Retina (tissue), 1 donor: ENCODE data around the gene MNT.
A peak's percentile ranks its signal among the peaks of the same experiment; 100 is the strongest.

Source experiments
- DNase-seq: peaks from one replicate; pipeline ENCODE4 v3.0.0-alpha.2; 2016

The MNT gene

DNA sequence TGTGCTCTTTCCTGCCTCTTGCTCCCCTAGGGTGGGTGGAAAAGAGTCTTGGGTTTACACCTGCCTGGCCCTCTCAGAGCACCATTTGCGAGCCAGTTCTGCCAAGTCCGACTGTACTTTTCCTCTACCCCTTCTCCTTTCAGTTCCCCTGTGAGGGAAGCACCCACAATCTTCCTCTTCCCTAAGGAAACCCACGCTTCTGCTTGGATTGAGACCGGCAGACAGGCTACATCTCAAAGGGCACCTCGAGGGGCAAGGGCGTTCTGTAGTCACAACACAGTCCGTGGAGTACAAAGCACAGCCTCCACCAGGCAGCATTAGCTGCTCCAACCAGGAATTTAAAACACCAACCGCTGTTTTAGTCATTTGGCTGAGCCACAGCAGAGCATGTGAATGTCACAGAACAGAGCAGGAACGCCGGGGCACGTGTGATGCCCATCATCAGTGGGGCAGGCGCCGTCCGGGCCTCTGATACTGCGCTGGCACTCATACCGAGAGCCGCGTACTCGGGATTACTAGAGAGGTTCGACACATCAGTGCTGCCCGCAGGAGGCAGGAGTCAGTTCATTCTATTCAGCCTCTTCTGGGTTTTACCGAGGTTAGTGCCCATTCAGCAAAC is 13.7 kb upstream of the MNT start:
- DNase-seq: no peak

DNA sequence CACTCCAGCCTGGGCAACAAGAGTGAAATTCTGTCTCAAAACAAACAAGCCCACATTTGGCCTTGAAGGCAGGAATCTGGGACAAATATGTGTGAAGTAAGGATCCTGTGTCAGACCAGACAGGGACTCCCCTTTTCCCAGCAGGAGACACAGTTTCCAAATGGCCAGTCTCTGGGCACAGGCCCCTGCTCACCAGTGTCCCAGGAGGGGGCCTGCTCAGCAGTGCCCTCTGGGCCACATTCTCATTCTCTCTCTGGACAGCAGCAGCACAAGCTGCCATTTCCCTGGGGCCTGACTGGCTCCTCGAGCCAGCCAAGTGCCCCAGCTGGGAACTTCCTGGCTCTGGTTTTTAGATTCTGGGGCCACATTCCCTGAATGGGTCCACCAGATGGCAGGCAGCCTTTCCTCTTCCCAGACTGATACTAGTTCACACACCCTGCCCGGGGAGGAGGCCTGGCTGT is 11.7 kb upstream of the MNT start:
- DNase-seq: peak; percentile 22

DNA sequence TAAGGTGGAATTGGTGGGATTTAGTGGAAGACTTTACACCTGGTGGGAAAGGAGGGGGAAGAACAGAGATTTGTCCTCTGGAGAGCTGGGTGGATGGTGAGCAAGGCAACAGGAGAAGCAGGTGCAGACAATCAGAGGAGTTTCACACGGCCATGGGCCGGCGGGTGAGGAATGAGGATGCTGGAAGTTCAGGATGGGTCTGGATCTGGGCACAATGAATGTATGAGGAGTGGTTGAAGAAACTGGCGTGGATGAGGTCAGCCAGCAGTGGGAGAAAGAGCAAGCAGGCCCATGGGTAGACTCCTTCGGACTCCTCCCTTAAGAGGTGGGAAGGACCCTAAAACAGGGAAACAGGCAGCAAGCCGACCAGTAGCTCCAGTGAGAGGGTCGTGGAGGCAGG is 10.1 kb upstream of the MNT start:
- DNase-seq: no peak

DNA sequence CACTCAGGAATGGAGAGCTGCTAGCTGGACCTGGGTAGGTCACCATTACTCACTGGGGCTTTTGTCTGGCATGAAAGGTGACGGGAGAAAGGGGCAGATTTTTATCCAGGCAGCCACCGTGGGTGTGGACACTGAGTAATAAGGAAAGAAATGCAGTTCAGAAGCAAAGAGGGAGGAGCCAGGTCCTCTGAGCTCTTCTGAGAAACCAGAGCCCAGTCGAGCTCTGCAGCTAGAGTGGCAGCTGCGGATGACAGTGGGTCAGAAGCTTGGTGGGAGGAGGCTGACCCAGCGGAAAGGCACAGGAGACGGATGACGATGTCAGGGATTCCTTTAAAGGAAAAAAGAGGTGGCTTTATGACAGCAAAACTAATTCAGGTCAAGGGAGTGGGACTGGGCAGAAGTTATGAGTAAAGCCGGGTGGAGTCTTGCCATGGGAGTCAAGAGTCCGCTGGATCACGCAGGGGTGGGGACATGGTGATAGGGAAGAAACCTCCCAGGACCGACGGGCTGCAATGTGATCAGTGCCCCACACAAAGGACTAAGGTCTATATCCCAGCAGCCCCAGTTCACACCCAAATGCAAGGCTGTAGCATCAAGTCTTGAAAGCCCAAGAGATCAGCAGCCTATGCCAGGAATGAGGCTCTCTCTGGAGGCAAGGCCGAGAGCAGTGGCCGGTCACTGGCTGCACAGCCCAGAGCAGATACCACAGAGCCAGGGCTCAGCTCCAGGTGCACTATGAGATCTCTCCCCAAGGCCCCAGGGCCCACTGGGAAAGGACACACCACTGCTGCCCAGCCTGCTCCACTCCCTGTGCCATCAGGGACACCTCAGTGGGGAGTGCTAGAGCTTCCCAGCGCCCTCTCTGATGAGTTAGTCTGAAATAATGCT is 6.3 kb upstream of the MNT start:
- no peak for DNase-seq

DNA sequence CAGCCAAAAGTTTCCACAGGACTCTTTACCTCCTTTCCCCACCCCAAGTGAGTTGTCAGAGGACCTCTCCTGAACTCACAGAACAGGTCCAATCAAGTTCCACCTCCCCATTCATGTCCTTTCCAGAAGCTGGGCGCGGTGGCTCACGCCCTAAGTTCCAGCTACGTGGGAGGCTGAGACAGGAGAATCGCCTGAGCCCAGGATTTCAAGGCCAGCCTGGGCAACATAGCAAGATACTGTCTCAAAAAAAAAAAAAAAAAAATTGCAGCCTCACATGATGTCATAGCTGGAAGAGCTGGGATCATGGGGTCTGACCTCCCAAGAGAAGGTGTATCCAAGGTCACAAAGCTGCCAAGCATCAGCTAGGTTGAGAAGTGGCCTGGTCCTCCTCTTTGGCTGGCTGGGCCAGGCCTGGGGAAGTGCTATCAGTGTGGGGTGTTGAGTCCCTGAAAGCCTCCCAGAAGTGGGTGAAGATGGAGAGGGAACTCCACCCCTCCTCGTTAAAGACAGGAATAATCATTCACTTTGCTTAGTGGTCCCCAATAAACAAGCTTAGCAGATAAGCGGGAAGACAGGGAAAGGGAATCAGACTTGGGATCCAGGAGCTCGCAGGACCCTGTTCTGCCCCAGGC is 5.5 kb upstream of the MNT start:
- no peak for DNase-seq

DNA sequence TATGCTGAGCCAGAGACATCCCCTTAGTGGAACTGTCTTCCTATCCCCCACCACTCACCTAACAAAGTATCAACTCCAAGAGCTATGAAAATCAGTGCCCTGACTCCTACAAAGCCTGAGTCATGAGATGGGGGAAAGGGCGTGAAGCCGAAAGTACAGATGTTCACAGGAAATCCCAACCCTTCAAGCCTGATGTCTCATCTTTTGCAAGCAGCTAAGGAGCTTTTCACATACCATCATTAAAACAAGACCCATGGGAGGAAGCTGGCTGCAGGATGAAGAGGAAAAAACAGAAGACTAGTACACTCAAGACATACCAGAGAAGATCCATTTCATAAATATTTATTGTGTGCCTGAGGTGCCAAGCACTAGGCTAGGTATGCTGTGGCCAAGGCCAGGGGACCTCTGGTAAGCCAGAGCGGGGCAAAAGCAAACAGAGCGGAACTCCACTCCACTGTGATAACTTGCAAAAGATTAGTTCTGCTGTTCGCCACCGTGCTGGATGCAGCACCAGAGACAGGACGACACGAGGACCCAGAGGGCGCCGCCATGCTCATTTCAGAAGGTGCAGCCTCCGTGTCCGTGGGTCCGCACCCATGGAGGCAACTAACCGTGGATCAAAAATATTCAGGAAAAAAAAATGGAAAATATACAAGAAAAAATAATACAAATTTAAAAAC is 4.5 kb upstream of the MNT start:
- DNase-seq: no peak

DNA sequence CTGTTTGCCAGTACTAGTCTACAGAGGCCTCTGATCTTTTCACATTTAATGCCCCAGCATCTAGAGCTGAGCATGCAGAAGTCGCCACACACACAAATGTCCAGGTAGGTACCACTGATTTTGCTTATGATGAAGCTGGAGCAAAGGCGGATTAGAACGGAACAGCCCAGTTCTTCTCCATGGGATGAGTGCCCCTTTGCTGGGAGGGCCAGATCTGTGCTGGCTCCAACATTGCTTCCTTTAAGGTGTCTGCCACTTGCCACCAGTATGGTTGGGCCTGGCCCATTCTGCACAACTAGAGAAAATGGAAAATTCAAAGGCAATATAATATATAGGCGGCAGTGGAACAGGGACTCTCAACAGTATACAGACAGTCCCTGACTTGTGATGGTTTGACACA is 2.2 kb upstream of the MNT start:
- DNase-seq: no peak

DNA sequence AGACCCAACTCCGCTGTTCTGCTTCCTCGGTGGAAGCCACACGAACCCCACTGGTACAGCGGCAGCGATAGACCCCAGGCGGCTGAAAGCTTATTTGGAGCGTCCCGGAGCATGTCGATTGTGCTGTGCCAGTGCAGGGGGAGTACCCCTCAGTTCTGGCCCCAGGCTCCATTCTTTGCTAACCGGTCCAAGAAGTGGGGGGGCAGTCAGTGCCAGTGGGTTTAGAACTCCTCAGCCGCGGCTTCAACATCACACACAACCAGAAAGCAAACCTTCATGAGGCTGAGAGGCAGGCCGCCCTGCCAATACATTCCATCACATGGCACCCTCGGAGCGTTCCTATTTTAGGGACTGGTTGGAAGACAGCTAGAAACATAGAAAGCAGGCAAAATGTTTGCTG is 1.7 kb upstream of the MNT start:
- no peak for DNase-seq

DNA sequence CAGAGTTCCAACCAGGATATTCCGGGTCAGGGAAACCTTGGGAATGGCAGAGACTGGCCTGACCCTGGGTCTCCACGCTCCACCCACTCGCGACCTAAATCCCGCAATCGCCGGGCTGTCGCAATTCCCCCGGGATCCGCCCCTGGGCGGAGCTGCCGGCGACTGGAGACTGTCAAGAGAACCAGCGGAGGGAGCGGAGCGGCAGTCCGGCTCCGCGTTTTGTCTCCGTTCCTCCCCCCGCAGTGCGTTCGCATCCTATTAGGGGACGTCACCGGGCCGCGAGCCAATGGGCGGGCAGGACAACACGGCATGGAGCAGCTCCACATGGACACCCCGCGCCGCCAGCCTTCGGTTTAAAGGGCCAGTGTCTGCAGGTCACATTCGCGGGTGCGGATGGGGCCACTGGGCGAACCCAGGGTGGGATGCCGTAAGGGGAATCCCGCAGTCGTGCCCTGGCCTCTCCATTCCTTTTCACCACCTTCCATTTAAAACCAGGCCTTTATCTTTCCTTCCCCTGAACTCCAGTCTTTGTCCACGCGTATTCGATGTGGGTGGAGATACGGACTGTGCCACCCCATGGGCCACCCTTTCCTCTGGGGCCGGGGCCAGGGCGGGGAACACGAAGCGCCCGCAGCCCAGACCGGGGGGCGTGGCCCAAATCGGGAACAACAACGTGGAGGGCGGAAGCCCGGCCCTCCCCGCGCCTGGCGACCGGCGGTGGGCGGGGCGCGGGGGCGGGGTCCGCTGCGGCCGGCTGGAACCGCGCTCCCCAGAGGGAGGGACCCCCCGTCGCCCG is 764 bp upstream of the MNT start:
- peak; percentile 100 for DNase-seq

DNA sequence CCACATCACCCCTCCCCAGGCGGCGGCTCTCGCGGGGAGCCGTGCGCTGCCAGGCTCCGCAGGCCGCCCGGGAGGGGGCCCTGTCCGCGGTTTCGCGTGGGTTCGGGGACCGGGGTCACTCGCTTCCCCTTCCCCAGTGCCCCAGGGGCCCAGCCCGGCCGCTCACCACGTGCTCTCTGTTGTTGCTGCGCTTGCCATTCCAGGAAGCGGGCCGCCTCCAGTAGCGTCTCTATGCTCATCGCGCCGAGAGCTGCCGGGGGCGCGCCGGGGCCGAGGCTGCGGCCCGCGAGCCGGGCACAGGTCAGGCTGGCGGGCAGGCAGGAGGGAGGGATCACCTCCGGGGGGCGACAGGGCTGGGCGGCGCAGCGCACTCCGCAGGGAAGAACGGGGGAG is 390 bp downstream of the MNT start:
- DNase-seq: peak; percentile 77

DNA sequence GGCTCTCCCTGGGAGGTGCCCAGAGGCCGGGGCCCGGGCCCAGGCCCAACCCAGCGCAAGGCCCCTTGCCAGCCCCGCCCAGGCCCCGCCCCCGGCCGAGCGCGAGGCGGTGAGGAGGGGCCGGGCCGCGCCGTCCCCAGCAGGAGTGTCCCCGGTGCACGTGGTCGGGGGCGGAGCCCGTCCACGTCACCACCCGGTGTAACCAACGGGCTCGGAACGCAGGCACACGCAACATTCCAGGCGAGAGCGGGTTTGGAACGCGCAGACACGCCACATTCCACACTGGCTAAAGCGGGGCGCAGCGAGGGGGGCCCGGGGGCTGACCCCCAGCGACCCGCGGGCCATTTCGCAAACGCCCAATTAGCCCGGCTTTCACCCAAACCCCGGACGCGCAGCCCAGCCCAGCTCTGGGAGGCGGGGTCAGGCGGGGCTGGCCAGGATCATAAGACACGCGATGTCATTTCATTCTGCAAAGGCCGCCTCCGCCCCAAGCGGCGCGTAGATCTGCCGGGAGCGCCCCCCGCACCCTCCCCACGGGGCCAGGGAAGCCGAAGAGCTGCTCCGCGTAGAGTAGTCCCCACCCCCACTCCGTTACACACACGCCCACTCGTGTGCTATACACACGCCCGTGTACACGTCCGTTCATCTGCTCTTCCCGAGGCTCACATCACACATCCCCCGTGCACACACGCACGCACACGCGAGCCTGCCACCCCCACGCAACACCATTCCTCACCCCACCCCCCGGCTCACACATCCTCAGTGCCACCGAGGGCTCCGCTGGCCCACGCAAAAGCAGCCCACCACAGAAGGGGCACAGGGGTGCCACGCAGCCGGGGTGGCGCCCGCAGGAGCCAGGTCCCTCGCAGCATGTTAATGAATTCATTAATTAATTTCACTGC is 1.0 kb downstream of the MNT start:
- DNase-seq: peak; percentile 96

DNA sequence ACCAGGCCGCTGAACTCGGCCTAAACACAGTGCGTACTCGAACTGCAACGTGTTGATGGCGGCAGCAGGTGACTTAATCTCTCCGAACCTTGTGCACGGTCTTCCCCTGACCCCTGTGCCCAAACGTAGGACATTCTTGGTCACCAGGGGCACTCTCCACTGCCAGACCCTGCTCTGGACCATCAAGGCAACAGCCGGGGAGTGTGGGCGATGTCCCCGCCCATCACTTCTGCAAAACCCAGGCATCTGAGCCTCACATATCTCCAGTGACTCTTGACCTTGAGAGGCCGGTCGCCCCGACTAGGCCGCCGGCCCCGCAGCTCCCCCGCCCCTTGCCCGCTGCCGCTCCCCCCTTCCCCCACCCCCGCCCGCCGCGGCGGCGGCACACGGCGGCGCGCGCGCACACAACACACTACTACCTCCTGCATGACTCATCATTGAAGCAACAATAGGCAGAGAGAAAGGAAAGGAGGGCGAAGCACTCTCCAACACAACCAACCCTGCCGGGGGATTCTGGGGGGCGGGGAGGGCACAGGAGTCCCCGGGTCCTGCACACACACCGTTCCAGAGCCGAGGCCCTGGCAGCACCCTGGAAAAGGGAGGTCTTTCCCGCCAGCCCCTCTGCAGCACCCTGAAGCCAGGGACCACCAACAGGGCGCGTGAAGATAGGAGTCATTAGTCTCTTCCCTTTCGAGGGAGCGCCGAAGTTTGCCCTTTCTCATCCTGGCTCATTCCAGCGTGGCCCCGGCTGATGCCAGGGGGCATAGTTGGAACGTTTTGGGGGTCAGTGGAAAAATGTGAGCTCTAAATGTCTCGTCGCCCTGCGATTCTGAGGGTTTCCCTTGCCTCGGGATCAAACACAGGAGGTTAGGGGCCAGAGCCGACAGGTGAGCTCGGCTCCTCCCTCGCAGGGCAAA is 1.9 kb downstream of the MNT start:
- DNase-seq: peak; percentile 39

DNA sequence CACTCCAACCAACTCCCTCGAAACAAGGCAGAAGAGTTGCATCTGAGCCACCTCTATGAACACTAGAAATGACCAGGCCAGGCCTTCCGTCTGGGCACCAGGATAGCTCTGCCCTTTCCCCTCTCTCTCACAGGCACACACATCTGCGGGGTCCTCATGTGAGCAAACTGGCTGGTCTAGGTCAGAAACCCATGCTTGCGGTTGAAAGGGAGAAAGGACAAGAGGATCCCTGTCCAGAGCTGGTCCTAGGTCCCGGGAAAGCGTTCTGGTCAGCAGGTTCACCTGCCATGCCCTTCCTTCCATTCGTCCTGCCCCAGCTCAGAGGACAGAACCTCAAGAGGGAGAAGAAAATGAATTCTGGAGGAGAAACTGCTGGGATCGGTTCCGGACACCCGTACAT is 2.7 kb downstream of the MNT start:
- DNase-seq: peak; percentile 38

DNA sequence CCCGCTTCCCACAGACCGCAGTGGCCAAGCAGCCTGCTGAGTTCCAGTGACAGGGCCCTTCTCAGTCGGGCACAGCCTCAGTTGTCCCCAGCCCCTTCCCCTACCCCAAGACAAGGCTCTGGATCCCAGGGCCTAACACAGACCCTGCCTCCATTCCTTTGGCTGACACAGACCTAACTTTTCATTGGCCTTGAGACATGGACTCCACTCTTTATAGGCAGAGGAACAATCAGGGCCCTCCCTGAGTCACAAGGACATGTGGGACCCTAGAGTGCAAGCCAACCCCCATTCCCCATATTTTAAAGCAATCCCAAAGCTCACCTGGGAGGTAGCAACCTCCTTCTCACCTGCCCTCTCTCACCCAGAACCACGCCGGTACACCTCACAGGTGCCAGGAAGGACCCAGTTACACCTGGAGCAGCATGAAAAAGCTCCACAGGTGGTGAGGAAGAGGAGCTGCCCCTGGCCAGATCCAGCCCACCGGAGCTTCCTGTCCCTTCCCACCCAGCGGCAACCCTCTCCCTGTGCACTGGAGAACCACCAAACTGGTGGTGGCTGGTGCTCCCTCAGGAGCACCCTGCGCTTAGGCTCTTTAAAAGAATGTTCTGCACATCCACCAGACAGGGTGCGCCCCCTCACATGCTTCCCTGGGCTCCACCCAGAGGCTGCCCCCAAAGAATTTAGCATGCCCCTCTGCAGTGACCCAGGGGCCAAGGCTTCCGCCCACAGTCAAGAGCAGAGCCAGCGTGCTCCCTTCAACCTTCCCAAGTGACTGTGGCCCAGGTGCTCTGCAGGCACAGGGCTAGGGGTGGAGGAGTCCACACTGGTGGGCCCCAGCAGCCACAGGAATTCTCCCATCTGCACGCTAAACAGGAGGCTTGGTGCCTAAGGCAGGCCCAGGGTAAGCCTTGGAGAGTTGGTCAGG is 3.4 kb downstream of the MNT start:
- no peak for DNase-seq

DNA sequence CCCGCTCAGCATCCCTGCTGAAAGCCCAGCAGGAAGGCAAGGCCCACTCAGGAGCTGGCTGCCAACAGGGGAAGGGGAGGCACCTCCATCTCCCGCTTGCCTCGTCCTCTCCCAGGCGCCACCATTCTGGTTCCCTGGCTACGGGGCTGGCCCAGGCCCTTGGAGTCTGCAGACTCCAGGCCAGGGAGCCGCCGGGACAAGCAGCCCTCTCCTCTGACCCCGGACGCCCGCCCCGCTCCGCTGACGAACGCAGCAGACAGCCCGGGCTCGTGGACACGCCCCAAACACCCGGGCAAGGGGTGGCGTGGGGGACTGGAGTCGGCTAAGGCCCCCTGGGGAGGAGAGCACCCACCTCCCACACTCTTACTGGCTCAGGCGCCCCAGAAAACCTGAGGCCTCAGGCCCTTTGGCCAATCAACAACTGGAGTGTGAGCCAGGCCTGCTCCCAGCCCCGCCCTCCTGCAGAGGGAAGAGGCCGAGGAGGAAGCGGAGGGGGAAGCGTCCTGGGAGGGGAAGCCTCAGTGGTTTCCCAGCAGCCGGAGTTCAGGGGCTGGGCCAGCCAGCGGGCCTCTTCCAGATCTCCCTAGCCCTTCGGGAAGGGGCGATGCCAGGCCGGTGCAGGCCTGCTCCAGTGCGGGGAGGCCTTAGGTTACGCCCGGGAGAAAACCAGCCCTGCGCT is 4.2 kb downstream of the MNT start:
- DNase-seq: peak; percentile 91

DNA sequence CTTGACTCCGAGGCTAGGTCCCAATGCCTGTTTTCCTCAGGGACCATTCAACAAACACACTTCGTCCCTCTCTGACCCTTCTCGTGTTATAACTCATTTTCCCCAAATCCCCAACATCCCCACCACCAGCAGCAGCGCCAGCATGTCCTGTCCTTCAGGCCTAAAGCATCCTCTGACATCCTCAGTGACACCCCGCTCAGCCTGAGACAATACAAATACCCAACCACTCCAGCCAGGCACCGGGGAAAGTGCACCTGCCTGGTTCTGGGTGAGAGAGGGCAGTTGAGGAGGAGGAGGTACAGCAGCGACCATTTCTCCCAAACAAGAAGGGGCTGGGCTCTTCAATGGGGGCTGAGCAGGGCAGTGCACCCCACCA is 4.7 kb downstream of the MNT start:
- no peak for DNase-seq

DNA sequence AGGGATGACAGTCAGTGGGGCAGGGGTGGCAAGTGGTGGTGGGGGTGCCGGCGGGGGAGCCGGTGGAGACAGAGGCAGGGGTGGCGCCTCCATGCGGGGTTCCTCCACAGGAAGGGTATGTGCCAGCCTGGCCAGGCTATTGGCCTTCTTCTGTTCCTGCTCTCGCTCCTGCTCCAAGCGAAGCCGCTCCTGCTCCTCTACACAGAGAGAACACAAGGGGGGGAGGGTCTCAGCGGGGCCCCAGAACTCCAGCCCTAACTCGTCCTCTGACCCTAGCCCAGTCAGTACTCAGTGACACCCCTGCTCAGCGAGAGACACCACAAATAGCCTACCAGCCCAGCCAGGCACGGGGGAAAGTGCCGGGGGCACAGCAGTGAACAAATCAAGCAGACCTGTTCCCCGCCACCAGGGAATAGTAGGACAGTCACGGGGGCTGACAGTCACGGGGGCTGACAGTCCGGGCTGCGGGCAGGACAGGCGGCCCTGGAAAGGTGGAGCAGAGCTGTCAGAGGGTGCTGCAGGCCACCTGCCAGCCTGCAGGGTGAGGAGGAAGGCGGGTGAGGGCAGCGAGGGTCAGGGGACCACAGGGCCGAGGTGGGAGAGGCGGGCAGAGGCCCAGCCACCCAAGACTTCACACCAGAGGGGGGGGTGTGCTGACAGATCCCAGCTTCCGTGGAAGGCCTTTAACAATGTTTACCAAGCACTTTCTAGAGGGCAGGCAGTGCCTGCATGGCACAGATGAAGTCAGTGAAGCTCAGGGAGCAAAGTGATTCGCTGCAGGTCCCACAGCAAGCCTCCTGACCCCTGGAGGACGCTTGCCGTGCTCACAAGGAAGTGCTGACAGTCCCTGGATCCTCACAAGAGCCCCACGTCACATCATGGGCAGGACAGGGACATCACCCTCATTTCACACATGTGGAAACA is 5.3 kb downstream of the MNT start:
- peak; percentile 38 for DNase-seq
